Activated naive CD8-positive, alpha-beta T cell treated with anti-CD3 and anti-CD28 coated beads for 36 hours (primary cell): ENCODE data around the gene IKZF3. TPM values are rescaled to one million over a fixed set of nuclear protein-coding genes. Genes with fewer than 3 reads are reported as not detected.
"Not testable (repeated sequence)": the region's sequence is repeated elsewhere in the genome, so short reads cannot be mapped to it uniquely, and the experiment has no call there.

Experiments used
- DNase-seq: peaks from one replicate; pipeline ENCODE4 v3.0.0; 2021
- H3K27ac Mint-ChIP-seq: one replicate; pipeline ENCODE4 v1.8.0; 2022; ENCODE audit warnings: mild to moderate bottlenecking, moderate library complexity, mixed read lengths
- H3K27me3 Mint-ChIP-seq: one replicate; pipeline ENCODE4 v1.8.0; 2022; ENCODE audit warnings: mild to moderate bottlenecking, mixed read lengths
- H3K36me3 Mint-ChIP-seq: one replicate; pipeline ENCODE4 v1.8.0; 2021; ENCODE audit warnings: mild to moderate bottlenecking, mixed read lengths
- H3K4me1 Mint-ChIP-seq: one replicate; pipeline ENCODE4 v1.8.0; 2021; ENCODE audit warnings: mixed read lengths
- H3K4me3 Mint-ChIP-seq: one replicate; pipeline ENCODE4 v1.8.0; 2022; ENCODE audit warnings: mild to moderate bottlenecking, moderate library complexity, mixed read lengths
- H3K9me3 Mint-ChIP-seq: one replicate; pipeline ENCODE4 v1.8.0; 2022; ENCODE audit warnings: mixed read lengths
- total RNA-seq, 2 experiments: library from RNA; stranded (reverse); gene quantifications; one replicate each; pipeline ENCODE4 v1.2.3, GENCODE V29; 2021

Gene IKZF3
- 10 to 100 TPM; 43.9 to 44.6 TPM for total RNA-seq

DNA sequence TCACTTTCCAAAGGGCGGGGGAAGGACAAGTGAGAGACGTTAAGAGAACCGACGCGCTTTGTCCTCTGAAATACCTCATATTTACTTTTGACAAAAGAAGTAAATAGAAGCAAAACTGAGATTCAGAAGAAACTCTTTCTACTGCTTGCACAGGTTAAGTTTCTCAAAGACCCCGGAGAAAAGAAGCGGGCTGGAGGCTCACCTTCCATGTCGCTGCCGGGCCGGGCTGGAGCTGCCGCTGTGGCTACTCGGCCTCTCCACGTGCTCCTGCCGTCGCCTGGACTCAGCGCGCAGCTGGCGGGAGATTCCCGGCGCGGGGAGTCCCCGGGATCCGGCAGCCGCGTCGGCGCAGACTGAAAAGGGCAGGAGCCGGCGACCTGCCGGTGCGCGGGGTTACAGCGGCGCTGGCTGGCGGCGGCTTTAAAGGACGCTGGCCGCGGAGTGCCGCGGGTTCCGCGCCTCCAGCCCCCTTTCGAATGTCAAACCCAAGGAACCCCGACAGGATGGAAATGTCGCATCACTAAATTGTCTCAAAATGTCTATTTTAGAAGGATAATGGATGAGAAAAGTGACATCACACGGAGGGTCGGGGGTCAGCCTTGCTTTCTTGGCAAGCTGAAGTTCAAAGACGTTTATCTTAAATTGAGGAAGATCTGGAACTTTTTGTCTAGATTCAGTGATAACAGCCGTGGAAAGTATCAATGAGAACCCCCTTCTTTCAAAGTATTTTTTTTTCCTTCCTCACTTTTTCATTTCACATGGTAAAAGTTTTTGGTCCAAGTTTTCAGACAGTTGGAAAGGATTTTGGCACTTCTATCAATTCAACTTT is at the start of gene IKZF3:
IKZF3 (minus strand) TSS at position 395 of the 829 bp plus-strand sequence; CDS start at position 209, 186 bp downstream.
- DNase-seq: peak; percentile 93
- Mint-ChIP-seq H3K4me3 (peak within 1 kb of the TSS; percentile 93), H3K4me1 (peaks cover 54% of the 10 kb centered on the region), H3K9me3 (no peaks in the 10 kb centered on the region), H3K36me3 (peaks cover 20% of the 10 kb centered on the region), H3K27me3 (no peaks in the 10 kb centered on the region), H3K27ac (peak within 1 kb of the TSS; percentile 96)

DNA sequence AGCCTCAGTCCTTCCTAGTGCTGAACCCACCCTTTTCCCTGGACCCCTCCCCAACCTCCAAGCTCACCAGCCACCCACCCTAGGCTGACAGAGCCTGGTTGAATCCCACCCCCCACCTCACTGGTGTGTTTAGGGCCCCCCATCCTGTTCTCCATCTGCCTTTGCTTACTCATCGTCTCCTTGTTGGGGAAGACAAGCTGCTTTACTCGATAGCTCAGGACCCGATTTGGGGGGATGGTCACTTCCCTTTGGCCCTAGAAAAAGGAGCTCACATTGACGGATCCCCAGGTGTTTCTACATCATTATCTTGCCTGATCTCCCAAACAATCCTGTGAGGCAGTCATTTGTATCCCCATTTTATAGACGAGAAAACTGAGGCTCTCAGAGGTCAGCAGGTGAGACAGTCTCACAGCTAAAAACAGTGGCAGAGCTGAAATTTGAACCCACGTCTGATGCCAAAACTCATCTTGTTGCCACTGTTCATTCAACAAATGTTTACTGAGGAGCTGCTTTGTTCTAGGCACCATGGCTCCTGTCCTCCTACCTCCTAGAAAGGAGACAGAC is 44.8 kb upstream of the IKZF3 start:
- H3K27me3 Mint-ChIP-seq: no peaks in the 10 kb centered on the region
- no peaks in the 10 kb centered on the region for H3K9me3 Mint-ChIP-seq
- no peak overlapping the region for H3K27ac Mint-ChIP-seq
- DNase-seq: no peak
- no peak overlapping the region for H3K4me3 Mint-ChIP-seq
- H3K4me1 Mint-ChIP-seq: peaks cover 7% of the 10 kb centered on the region
- H3K36me3 Mint-ChIP-seq: peaks cover 12% of the 10 kb centered on the region

DNA sequence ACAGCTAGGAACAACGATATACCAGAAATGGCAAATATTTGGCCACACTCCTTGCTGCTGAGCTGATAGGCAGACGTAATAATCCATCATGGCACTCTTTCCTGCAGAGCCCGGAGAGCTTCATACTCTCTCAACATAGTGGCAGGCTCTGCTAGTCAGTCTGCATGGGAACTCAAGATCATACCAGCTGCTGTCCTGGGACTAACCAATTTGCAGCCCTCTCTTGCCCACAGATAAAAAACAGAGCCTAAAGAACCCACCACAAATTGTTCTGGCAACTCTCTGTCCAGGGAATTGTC is 40.8 kb upstream of the IKZF3 start:
- peaks cover 14% of the 10 kb centered on the region for H3K4me1 Mint-ChIP-seq
- H3K27me3 Mint-ChIP-seq: no peaks in the 10 kb centered on the region
- no peak overlapping the region for H3K4me3 Mint-ChIP-seq
- no peak overlapping the region for H3K27ac Mint-ChIP-seq
- no peaks in the 10 kb centered on the region for H3K9me3 Mint-ChIP-seq
- peaks cover 12% of the 10 kb centered on the region for H3K36me3 Mint-ChIP-seq
- no peak for DNase-seq

DNA sequence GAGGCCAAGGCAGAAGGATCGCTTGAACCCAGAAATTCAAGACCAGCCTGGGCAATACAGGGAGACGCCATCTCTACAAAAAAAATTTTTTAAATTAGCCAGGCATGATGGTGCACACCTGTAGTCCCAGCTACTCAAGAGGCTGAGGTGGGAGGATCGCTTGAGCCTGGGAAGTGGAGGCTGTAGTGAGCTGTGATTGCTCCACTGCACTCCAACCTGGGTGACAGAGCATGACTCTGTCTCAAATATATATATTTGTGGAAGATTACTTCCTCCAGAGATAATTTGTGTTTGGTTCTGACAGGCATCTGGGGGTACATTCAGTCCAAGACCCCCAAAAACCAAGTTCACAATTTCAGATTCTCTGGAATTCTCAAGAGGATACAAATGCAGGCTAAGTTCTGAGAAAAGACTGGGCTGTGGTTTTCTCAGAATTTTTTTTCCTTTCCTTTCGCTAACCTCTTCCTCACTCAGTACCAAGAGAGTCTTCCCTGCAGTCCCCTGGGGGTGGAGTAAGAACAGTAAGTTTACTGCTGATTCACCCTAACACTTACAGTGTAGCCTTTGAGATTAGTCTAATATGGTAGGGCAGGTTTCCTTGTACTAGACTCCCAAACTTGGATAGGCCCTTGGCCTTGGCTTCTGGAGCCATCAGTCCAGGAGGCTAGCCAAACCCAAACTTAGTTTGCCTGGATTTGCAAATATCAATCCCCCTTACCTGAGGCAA is 39.2 kb upstream of the IKZF3 start:
- Mint-ChIP-seq H3K27ac (peak overlapping the region; percentile 45), H3K4me1 (peaks cover 14% of the 10 kb centered on the region), H3K9me3 (no peaks in the 10 kb centered on the region), H3K36me3 (peaks cover 12% of the 10 kb centered on the region), H3K4me3 (no peak overlapping the region), H3K27me3 (no peaks in the 10 kb centered on the region)
- DNase-seq: no peak

DNA sequence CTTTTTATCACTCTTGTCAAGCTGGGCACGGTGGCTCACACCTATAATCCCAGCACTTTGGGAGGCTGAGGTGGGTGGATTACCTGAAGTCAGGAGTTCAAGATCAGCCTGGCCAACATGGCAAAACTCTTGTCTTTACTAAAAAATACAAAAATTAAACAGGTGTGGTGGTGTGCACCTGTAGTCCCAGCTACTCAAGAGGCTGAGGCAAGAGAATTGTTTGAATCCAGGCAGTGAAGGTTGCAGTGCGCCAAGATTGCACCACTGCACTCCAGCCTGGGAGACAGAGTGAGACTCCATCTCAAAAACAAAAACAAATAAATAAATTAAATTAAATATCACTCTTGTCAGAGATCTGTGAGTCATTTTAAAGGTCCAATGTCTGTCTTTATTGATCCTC is 37.9 kb upstream of the IKZF3 start:
- not testable (repeated sequence) for H3K4me3 Mint-ChIP-seq, H3K9me3 Mint-ChIP-seq, DNase-seq, H3K27me3 Mint-ChIP-seq, H3K27ac Mint-ChIP-seq
- Mint-ChIP-seq H3K36me3 (peaks cover 12% of the 10 kb centered on the region), H3K4me1 (peaks cover 14% of the 10 kb centered on the region)

DNA sequence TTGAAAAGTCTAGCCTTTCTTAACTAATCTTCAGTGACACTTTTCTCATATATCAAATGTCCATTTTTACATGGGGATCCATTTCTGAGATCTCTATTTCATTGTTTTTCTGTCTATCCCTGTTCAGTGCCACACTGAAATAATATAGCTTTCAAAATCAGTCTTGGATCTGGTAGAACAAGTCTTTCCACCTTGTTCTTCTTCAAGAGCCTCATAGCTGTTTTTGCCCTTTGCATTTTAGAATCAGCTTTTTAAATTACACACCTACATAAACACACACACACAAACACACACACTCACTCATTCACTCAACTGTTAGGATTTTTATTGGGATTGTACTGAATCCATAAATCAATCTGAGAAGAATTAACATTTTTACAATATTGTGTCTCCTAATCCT is 35.1 kb upstream of the IKZF3 start:
- no peaks in the 10 kb centered on the region for H3K27me3 Mint-ChIP-seq
- DNase-seq: no peak
- no peaks in the 10 kb centered on the region for H3K9me3 Mint-ChIP-seq
- peaks cover 7% of the 10 kb centered on the region for H3K36me3 Mint-ChIP-seq
- no peak overlapping the region for H3K4me3 Mint-ChIP-seq
- H3K27ac Mint-ChIP-seq: no peak overlapping the region
- H3K4me1 Mint-ChIP-seq: peaks cover 10% of the 10 kb centered on the region

DNA sequence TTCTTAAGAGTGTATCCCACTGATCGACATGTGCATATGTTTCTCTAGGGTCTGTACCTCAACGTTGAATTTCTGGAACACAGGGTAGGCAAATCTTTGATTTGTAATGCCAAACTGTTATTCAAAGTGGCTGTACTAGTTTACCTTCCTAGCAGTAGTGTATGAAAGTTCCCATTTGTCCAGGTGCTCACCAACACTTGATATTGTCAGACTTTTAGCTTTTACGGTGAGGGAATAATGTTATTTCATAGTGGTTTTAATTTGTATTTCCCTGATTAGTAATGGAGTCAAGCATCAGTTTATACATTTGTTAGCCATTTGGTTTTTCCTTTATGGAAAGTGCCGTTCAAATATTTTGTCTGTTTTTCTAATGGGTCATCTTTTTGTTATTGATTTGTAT is 34.0 kb upstream of the IKZF3 start:
- no peaks in the 10 kb centered on the region for H3K27me3 Mint-ChIP-seq
- peaks cover 3% of the 10 kb centered on the region for H3K36me3 Mint-ChIP-seq
- H3K4me3 Mint-ChIP-seq: no peak overlapping the region
- H3K9me3 Mint-ChIP-seq: no peaks in the 10 kb centered on the region
- DNase-seq: no peak
- no peak overlapping the region for H3K27ac Mint-ChIP-seq
- peaks cover 2% of the 10 kb centered on the region for H3K4me1 Mint-ChIP-seq

DNA sequence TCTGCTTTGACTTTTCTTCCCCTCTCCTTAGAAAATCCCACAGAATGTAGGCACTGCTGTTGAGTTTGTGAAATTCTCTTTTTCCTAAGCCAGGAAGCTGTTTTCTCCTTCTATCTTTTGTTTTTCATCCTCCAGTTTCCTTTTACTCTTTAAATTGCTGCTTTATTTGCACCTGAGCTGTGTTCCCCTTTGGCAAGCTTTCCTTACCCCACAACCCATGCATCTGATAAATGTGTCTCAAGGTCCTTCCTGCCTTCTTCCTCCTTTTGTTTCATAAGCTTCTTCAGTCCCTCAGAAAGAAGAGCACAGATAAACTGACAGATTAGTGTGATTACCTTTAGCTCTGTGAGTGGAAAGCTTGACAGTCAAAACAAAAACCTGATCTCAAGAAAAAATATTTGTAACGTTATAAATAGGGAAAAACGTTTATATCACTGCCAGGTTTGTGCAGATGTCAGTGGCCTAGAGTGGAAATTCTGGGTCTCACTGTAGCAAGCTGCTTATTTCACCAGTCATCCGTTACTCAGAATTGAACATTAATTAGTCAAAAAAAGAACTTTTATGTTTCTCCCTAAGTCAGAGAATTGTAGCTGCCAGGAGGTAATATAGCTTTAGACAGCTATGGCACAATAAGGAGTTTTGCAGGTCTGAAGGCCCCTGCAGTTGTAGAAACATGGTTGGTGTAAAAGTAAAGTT is 30.7 kb upstream of the IKZF3 start:
- Mint-ChIP-seq H3K4me3 (no peak overlapping the region), H3K9me3 (no peaks in the 10 kb centered on the region), H3K27ac (no peak overlapping the region), H3K4me1 (no peaks in the 10 kb centered on the region), H3K36me3 (peaks cover 3% of the 10 kb centered on the region), H3K27me3 (no peaks in the 10 kb centered on the region)
- no peak for DNase-seq

DNA sequence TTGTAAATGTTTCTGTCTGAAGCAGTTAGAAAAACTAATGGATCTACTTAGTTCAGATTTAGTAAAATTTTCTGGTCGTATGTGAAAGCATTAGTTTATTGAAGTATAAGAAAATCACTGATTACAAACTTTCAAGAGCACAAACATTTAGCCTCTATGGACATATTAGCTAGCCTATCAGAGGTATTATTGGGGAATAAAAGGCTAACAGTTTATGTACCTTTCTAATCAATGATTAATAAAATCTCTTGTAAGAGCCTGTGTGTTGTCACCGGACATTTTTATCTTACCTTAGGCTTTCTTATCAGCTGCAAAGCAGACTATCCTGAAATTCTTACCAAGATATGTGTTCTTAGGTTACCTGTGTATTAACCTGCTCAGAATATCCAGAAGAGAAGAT is 25.1 kb upstream of the IKZF3 start:
- no peaks in the 10 kb centered on the region for H3K36me3 Mint-ChIP-seq

DNA sequence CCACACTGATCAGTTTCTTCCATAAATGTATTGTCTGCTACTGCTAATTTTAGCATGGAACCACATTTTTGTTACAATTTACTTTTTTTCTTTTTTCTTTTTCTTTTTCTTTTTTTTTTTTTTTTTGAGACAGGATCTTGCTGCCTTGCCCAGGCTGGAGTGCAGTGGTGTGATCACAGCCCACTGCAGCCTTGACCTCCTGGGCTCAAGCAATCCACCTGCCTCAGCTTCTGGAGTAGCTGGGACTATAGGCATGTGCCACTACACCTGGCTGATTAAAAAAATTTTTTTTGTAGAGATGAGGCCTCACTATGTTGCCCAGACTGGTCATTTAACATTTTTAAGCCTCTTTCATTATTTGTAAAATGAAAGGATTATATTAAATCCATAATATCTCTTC is 23.0 kb upstream of the IKZF3 start:
- Mint-ChIP-seq H3K9me3 (no peaks in the 10 kb centered on the region), H3K27ac (no peak overlapping the region), H3K4me1 (no peaks in the 10 kb centered on the region), H3K27me3 (no peaks in the 10 kb centered on the region), H3K4me3 (no peak overlapping the region), H3K36me3 (no peaks in the 10 kb centered on the region)
- no peak for DNase-seq

More for the DNA sequence above, 25.1 kb upstream of the IKZF3 start:
- no peak for DNase-seq
- Mint-ChIP-seq H3K4me3 (no peak overlapping the region), H3K27ac (no peak overlapping the region), H3K27me3 (no peaks in the 10 kb centered on the region), H3K9me3 (no peaks in the 10 kb centered on the region), H3K4me1 (no peaks in the 10 kb centered on the region)

DNA sequence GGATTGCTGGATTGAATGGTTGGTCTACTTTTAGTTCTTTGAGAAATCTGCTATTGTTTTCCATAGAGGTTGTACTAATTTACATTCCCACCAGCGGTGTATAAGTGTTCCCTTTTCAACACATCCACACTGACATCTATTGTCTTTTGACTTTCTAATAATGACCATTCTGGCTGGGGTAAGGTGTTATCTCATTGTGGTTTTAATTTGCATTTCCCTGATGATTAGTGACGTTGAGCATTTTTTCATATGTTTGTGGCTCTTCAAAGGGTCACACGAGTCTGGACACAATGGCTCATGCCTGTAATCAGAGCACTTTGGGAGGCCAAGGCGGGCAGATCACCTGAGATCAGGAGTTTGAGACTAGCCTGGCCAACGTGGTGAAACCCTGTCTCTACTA is 22.0 kb upstream of the IKZF3 start:
- H3K4me1 Mint-ChIP-seq, H3K27me3 Mint-ChIP-seq, H3K4me3 Mint-ChIP-seq, H3K27ac Mint-ChIP-seq, DNase-seq, H3K9me3 Mint-ChIP-seq, H3K36me3 Mint-ChIP-seq: not testable (repeated sequence)

DNA sequence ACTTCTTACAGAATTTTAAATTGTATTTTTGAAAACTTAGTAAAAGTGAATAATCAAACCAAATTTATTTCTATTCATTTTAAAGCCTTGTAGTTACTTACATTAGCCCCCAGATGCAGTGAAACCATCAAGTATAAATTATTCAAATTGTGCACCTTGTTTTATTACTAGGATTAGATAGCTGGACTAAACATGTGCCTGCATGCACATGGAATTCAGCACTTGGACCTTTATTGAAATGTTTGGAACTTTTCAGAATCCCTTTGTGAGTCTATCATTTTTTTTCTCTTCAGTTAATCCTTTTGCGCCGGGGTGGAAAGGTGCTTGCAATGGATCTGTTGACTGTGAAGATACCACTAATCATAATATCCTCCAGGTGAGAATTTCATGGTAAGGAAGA is 8.6 kb upstream of the IKZF3 start:
- Mint-ChIP-seq H3K4me3 (no peak overlapping the region), H3K36me3 (no peaks in the 10 kb centered on the region)

DNA sequence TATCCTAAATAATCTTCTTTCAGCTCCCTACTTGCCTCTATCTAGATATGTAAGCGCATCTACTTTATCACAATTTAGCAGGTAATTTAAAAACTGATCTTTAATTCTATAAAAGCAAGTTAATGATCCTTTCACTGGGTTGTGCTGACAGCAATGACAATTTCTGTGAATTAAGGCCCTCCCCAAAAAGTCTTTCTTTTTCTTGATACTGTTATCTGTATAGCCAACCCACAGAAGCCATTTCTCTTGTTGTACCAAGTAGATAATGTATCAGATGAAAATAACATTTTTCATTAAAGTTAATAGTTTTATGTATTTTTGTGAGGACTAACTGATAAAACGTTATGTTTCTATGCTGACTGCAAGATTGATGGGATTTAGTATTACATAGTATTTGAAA is 7.7 kb upstream of the IKZF3 start:
- Mint-ChIP-seq H3K27me3 (no peaks in the 10 kb centered on the region), H3K36me3 (no peaks in the 10 kb centered on the region), H3K4me3 (no peak overlapping the region), H3K27ac (no peak overlapping the region), H3K4me1 (peaks cover 11% of the 10 kb centered on the region), H3K9me3 (no peaks in the 10 kb centered on the region)
- DNase-seq: no peak

More for the DNA sequence above, 8.6 kb upstream of the IKZF3 start:
- Mint-ChIP-seq H3K27ac (no peak overlapping the region), H3K27me3 (no peaks in the 10 kb centered on the region), H3K9me3 (no peaks in the 10 kb centered on the region), H3K4me1 (peaks cover 2% of the 10 kb centered on the region)
- no peak for DNase-seq

DNA sequence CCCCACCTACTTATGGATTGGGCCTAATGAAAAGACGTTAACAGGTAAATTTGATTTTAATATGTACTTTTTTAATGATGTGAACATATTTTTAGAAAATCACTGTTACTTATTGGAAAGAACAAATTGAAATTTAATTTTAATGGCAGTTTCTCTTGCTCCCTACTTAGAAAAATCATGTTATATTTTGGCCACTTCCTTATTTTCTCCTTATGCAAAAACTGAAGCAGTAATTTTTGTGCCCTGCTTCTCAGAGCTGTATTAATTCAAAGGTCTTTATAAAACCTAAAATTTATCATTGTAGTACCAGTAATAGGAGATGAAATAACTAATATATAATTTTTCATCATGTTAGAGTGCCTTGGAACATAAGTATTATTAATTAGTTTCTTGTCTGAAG is 6.7 kb upstream of the IKZF3 start:
- peaks cover 20% of the 10 kb centered on the region for H3K4me1 Mint-ChIP-seq
- DNase-seq: no peak
- H3K9me3 Mint-ChIP-seq: no peaks in the 10 kb centered on the region
- H3K36me3 Mint-ChIP-seq: no peaks in the 10 kb centered on the region
- no peak overlapping the region for H3K27ac Mint-ChIP-seq
- H3K4me3 Mint-ChIP-seq: no peak overlapping the region
- H3K27me3 Mint-ChIP-seq: no peaks in the 10 kb centered on the region

DNA sequence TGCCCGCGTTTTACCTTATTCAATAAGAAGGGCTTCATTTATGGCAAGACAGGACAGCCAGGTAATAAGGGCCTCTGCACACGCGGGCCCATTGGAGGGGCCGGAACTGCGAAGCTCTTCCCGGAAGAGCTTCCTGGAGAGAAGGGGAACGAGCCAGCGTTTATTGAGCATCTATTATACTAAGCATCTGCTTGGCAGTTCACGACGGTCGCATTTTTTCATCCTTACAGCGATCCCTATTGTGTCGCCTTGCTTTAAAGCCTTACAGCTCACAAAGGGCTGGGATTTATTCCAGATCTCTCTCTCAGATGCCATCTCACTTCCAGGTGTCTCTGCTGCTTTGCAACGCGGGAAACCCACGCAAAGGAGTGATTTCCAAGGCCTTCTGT is 4.4 kb upstream of the IKZF3 start:
- no peak for DNase-seq
- Mint-ChIP-seq H3K36me3 (peaks cover 2% of the 10 kb centered on the region), H3K4me1 (peaks cover 37% of the 10 kb centered on the region), H3K4me3 (no peak overlapping the region), H3K27ac (peak overlapping the region; percentile 93), H3K27me3 (no peaks in the 10 kb centered on the region), H3K9me3 (no peaks in the 10 kb centered on the region)
